CD14-positive monocyte (primary cell): ENCODE measurements around the gene ACTRT3. TPM values are rescaled to one million over a fixed set of nuclear protein-coding genes. Genes with fewer than 3 reads are reported as not detected.

Source experiments
- DNase-seq, 3 donors: peaks; one replicate each; pipeline ENCODE4 v3.0.0-alpha.2; 2011 to 2022
- H2AFZ ChIP-seq: 2 replicates; pipeline ENCODE4 v1.6.0; 2012; ENCODE audit warnings: mild to moderate bottlenecking, low read depth, low read length, inconsistent platforms; ENCODE audit not compliant: insufficient read depth, poor library complexity, severe bottlenecking
- H3K27ac ChIP-seq, 2 donors: 1 replicate in 1 of 2; 2 replicates in 1 of 2; pipeline ENCODE4 v1.5.1; 2012 to 2013; ENCODE audit warnings: low read length in 2 of 2, control low read depth in 1 of 2, inconsistent platforms in 1 of 2, low read depth in 1 of 2, mild to moderate bottlenecking in 1 of 2
- H3K27me3 ChIP-seq, 2 donors: one replicate each; pipeline versions ENCODE4 v1.6.0 to v1.6.1; 2011 to 2013; ENCODE audit warnings: low read length in 2 of 2; ENCODE audit not compliant: control insufficient read depth in 2 of 2, insufficient read depth in 2 of 2
- H3K36me3 ChIP-seq, 2 donors: replicated peaks in 1 of 2; 1 replicate in 1 of 2; 2 replicates in 1 of 2; pipeline versions ENCODE4 v1.5.1 to v1.6.1; 2012 to 2013; ENCODE audit warnings: low read length in 2 of 2, control low read depth in 1 of 2, inconsistent platforms in 1 of 2, mild to moderate bottlenecking in 1 of 2; ENCODE audit not compliant: insufficient read depth in 2 of 2, control insufficient read depth in 1 of 2
- H3K4me1 ChIP-seq, 2 donors: 1 replicate in 1 of 2; 2 replicates in 1 of 2; pipeline versions ENCODE4 v1.5.1 to v1.6.1; 2012 to 2013; ENCODE audit warnings: low read length in 2 of 2, control low read depth in 1 of 2, inconsistent platforms in 1 of 2, mild to moderate bottlenecking in 1 of 2, moderate library complexity in 1 of 2; ENCODE audit not compliant: insufficient read depth in 2 of 2, control insufficient read depth in 1 of 2
- H3K4me2 ChIP-seq: replicated peaks from 2 replicates; pipeline ENCODE3; 2012; ENCODE audit warnings: low read length, moderate library complexity, mild to moderate bottlenecking; ENCODE audit not compliant: poor library complexity, severe bottlenecking; ENCODE audit errors: extremely low read depth
- H3K4me3 ChIP-seq, 3 experiments: fragments of 200-600 bp in 1 of 3; sonication (generic) in 1 of 3; replicated peaks in 1 of 3; 1 replicate in 2 of 3; 2 replicates in 1 of 3; pipeline ENCODE4 v1.5.1; 2011 to 2013; ENCODE audit warnings: low read length in 3 of 3, mild to moderate bottlenecking in 3 of 3, control low read depth in 2 of 3, low read depth in 2 of 3, inconsistent platforms in 1 of 3, moderate library complexity in 1 of 3
- H3K79me2 ChIP-seq: 2 replicates; pipeline ENCODE4 v1.6.0; 2012; ENCODE audit warnings: mild to moderate bottlenecking, control low read depth, inconsistent platforms, low read length, moderate library complexity; ENCODE audit not compliant: insufficient read depth
- H3K9ac ChIP-seq: 2 replicates; pipeline ENCODE4 v1.6.0; 2017; ENCODE audit warnings: low read length, mild to moderate bottlenecking; ENCODE audit not compliant: insufficient read depth, poor library complexity, severe bottlenecking
- H3K9me3 ChIP-seq, 2 donors: replicated peaks in 1 of 2; 1 replicate in 1 of 2; 2 replicates in 1 of 2; pipeline versions ENCODE4 v1.5.1 to v1.6.1; 2012 to 2013; ENCODE audit warnings: low read length in 2 of 2, control low read depth in 1 of 2; ENCODE audit not compliant: control insufficient read depth in 1 of 2, insufficient read depth in 1 of 2
- H4K20me1 ChIP-seq: 2 replicates; pipeline ENCODE4 v1.6.0; 2012; ENCODE audit warnings: mild to moderate bottlenecking, low read length, control low read depth, moderate library complexity; ENCODE audit not compliant: insufficient read depth
- H3K27ac Mint-ChIP-seq, 7 donors: one replicate each; pipeline ENCODE4 v1.8.0; 2020; ENCODE audit warnings: mild to moderate bottlenecking in 7 of 7, mixed read lengths in 7 of 7, moderate library complexity in 6 of 7, inconsistent platforms in 2 of 7
- H3K27me3 Mint-ChIP-seq, 3 donors: one replicate each; pipeline ENCODE4 v1.8.0; 2021 to 2022; ENCODE audit warnings: low read depth in 3 of 3, mild to moderate bottlenecking in 3 of 3, mixed read lengths in 3 of 3, moderate library complexity in 3 of 3, inconsistent platforms in 1 of 3
- H3K36me3 Mint-ChIP-seq, 2 donors: one replicate each; pipeline ENCODE4 v1.8.0; 2020; ENCODE audit warnings: mixed read lengths in 2 of 2, inconsistent platforms in 1 of 2, mild to moderate bottlenecking in 1 of 2
- H3K4me1 Mint-ChIP-seq: one replicate; pipeline ENCODE4 v1.8.0; 2020; ENCODE audit warnings: mild to moderate bottlenecking, mixed read lengths
- H3K4me3 Mint-ChIP-seq, 2 donors: one replicate each; pipeline ENCODE4 v1.8.0; 2020; ENCODE audit warnings: mild to moderate bottlenecking in 2 of 2, mixed read lengths in 2 of 2, moderate library complexity in 1 of 2
- H3K9me3 Mint-ChIP-seq, 7 donors: one replicate each; pipeline ENCODE4 v1.8.0; 2020 to 2022; ENCODE audit warnings: mixed read lengths in 7 of 7, mild to moderate bottlenecking in 6 of 7, moderate library complexity in 6 of 7, inconsistent platforms in 2 of 7
- WGBS: methylation state at CpG from one replicate; pipeline ENCODE4 v1.1.5; 2013; ENCODE audit warnings: missing lambda C conversion rate; ENCODE audit not compliant: insufficient coverage; 5-methylcytosine and 5-hydroxymethylcytosine counted together
- intact Hi-C, 2 donors: fragments of 100-400 bp; cut with micrococcal nuclease; formaldehyde crosslinking; loops; one replicate each; pipeline versions ENCODE4 v1.15.0 to v1.15.1; 2023
- polyA plus RNA-seq, 3 donors: library from polyadenylated mRNA; depleted of rRNA in 1 of 3; unstranded in 2 of 3; stranded (reverse) in 1 of 3; fragments of 300-500 nt in 2 of 3; fragments of >200 nt in 1 of 3; fragmentation: Illumina TruSeq in 2 of 3; gene quantifications; 1 replicate in 2 of 3; 2 replicates in 1 of 3; pipeline ENCODE4 v1.2.3, GENCODE V29; 2012 to 2021
- TF ChIP-seq, protein P1 (sequence below): fragments of 200-600 bp; IDR thresholded peaks from one replicate; pipeline ENCODE4 v1.8.0; 2022; ENCODE audit warnings: antibody characterized with exemption, mild to moderate bottlenecking

Gene ACTRT3
- polyA plus RNA-seq, 3 donors = 0.03 to 0.08 TPM; not detected in 1

GRCh38 chr3:169815590-169816150 is 46.3 kb upstream of the ACTRT3 start:
- H3K36me3 Mint-ChIP-seq = no peaks in the 10 kb centered on the region
- H3K27me3 ChIP-seq = peaks cover 0 to 3% of the 10 kb centered on the region in 2 donors
- TF ChIP-seq, protein P1, sequence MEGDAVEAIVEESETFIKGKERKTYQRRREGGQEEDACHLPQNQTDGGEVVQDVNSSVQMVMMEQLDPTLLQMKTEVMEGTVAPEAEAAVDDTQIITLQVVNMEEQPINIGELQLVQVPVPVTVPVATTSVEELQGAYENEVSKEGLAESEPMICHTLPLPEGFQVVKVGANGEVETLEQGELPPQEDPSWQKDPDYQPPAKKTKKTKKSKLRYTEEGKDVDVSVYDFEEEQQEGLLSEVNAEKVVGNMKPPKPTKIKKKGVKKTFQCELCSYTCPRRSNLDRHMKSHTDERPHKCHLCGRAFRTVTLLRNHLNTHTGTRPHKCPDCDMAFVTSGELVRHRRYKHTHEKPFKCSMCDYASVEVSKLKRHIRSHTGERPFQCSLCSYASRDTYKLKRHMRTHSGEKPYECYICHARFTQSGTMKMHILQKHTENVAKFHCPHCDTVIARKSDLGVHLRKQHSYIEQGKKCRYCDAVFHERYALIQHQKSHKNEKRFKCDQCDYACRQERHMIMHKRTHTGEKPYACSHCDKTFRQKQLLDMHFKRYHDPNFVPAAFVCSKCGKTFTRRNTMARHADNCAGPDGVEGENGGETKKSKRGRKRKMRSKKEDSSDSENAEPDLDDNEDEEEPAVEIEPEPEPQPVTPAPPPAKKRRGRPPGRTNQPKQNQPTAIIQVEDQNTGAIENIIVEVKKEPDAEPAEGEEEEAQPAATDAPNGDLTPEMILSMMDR = no peak
- H3K4me3 ChIP-seq = no peak overlapping the region
- H3K9me3 Mint-ChIP-seq = peaks cover 6 to 20% (median 11%) of the 10 kb centered on the region in 7 donors
- peaks cover 27% of the 10 kb centered on the region for H3K4me1 Mint-ChIP-seq
- 85% methylated on average over 2 of the region's 4 CpGs for WGBS
- H3K4me2 ChIP-seq = no peak overlapping the region
- no peak overlapping the region for H2AFZ ChIP-seq
- no peak for DNase-seq
- H3K27ac ChIP-seq = no peak overlapping the region
- H3K36me3 ChIP-seq = no peaks in the 10 kb centered on the region
- H4K20me1 ChIP-seq = no peaks in the 10 kb centered on the region
- no peak overlapping the region for H3K27ac Mint-ChIP-seq
- H3K79me2 ChIP-seq = no peaks in the 10 kb centered on the region
- intact Hi-C loops = no loop called here
- no peak overlapping the region for H3K4me3 Mint-ChIP-seq
- peaks cover 0 to 8% of the 10 kb centered on the region in 2 donors for H3K9me3 ChIP-seq
- no peak overlapping the region for H3K9ac ChIP-seq
- peaks cover 26 to 31% of the 10 kb centered on the region in 2 donors for H3K4me1 ChIP-seq
- peaks cover 0 to 4% (median 2%) of the 10 kb centered on the region in 3 donors for H3K27me3 Mint-ChIP-seq

GRCh38 chr3:169813757-169814517 is 44.6 kb upstream of the ACTRT3 start:
- peak overlapping the region; percentile 87 for H3K4me2 ChIP-seq
- H2AFZ ChIP-seq = peak overlapping the region; percentile 94
- TF ChIP-seq, protein P1 = peak; percentile 64
- intact Hi-C loops = no loop called here
- H3K4me1 ChIP-seq = peaks cover 26 to 31% of the 10 kb centered on the region in 2 donors
- peaks cover 0 to 3% of the 10 kb centered on the region in 2 donors for H3K27me3 ChIP-seq
- H3K9ac ChIP-seq = peak overlapping the region; percentile 65
- peak; percentile 14 to 41 (median 17) for DNase-seq
- 37% methylated on average over 21 of the region's 27 CpGs for WGBS
- H4K20me1 ChIP-seq = no peaks in the 10 kb centered on the region
- no peaks in the 10 kb centered on the region for H3K79me2 ChIP-seq
- no peaks in the 10 kb centered on the region for H3K36me3 Mint-ChIP-seq
- H3K4me3 ChIP-seq = peak overlapping the region; percentile 50 to 75 (median 59)
- peak overlapping the region in 4 of 7 donors; percentile 54 to 85 (median 59) for H3K27ac Mint-ChIP-seq
- peaks cover 0 to 8% of the 10 kb centered on the region in 2 donors for H3K9me3 ChIP-seq
- H3K4me1 Mint-ChIP-seq = peaks cover 27% of the 10 kb centered on the region
- peaks cover 6 to 20% (median 11%) of the 10 kb centered on the region in 7 donors for H3K9me3 Mint-ChIP-seq
- H3K4me3 Mint-ChIP-seq = peak overlapping the region; percentile 89 to 96
- peaks cover 0 to 4% (median 2%) of the 10 kb centered on the region in 3 donors for H3K27me3 Mint-ChIP-seq
- peak overlapping the region in 1 of 2 donors; percentile 6 for H3K27ac ChIP-seq
- no peaks in the 10 kb centered on the region for H3K36me3 ChIP-seq
